HG03469 (cell line): Measurements from ENCODE around the gene GADL1.

ENCODE experiments used
- ATAC-seq: cut with Tn5 transposase; IDR thresholded peaks from one replicate; pipeline ENCODE4 v1.9.1; 2021; ENCODE audit warnings: mild to moderate bottlenecking, moderate library complexity, moderate number of reproducible peaks; ENCODE audit not compliant: unreplicated experiment

The GADL1 gene

GRCh38 chr3:30696896-30697295 is 197.6 kb downstream of the GADL1 start:
- no peak for ATAC-seq

- no peak for ATAC-seq
These were observed 198.1 kb downstream of the GADL1 start for GRCh38 chr3:30696403-30696819.

GRCh38 chr3:30695302-30696061 is 199.0 kb downstream of the GADL1 start:
- no peak for ATAC-seq

- ATAC-seq, result no peak
These were observed 199.8 kb downstream of the GADL1 start for GRCh38 chr3:30694668-30695067.

GRCh38 chr3:30694148-30694547 is 200.3 kb downstream of the GADL1 start:
- ATAC-seq, result no peak

GRCh38 chr3:30693470-30694120 is 200.9 kb downstream of the GADL1 start:
- peak; percentile 95 for ATAC-seq

- ATAC-seq, result no peak
These were observed 201.8 kb downstream of the GADL1 start for GRCh38 chr3:30692498-30693130.

GRCh38 chr3:30691944-30692343 is 202.5 kb downstream of the GADL1 start:
- ATAC-seq, result no peak

GRCh38 chr3:30691249-30691880 is 203.1 kb downstream of the GADL1 start:
- no peak for ATAC-seq

- ATAC-seq, result no peak
These were observed 204.3 kb downstream of the GADL1 start for GRCh38 chr3:30690199-30690598.

GRCh38 chr3:30688776-30689641 is 205.5 kb downstream of the GADL1 start:
- ATAC-seq, result no peak

GRCh38 chr3:30687930-30688570 is 206.4 kb downstream of the GADL1 start:
- ATAC-seq, result no peak

GRCh38 chr3:30686799-30687198 is 207.7 kb downstream of the GADL1 start:
- no peak for ATAC-seq

GRCh38 chr3:30686176-30686575 is 208.3 kb downstream of the GADL1 start:
- ATAC-seq, result no peak

- ATAC-seq, result no peak
These were observed 209.2 kb downstream of the GADL1 start for GRCh38 chr3:30685267-30685667.

GRCh38 chr3:30684356-30684755 is 210.1 kb downstream of the GADL1 start:
- ATAC-seq, result no peak

GRCh38 chr3:30683769-30684168 is 210.7 kb downstream of the GADL1 start:
- no peak for ATAC-seq

- ATAC-seq, result no peak
These were observed 211.9 kb downstream of the GADL1 start for GRCh38 chr3:30682434-30683155.

- ATAC-seq, result no peak
These were observed 212.7 kb downstream of the GADL1 start for GRCh38 chr3:30681649-30682211.
